IMR-90 (cell line): ENCODE data around the gene TMEM260. TPM values are rescaled to one million over a fixed set of nuclear protein-coding genes. Genes with fewer than 3 reads are reported as not detected.

Experiments used
- ATAC-seq: fragments of 200-7000 bp; cut with Tn5 transposase; 2 replicates; pipeline ENCODE4 v1.9.1; 2020; ENCODE audit warnings: low read depth, mild to moderate bottlenecking, moderate library complexity
- BruUV-seq: library from RNA; stranded (reverse); fragments of 400-500 nt; replicated peaks from 2 replicates; lab custom pipeline; 2021; lab: Mats Ljungman, UMichigan
- CTCF ChIA-PET: fragments of 300-600 bp; formaldehyde crosslinking; extraction: SDS; loops from one replicate; lab custom pipeline; 2021; ENCODE audit warnings: antibody characterized with exemption; lab: Yijun Ruan, JAX
- POLR2A ChIA-PET: fragments of 300-600 bp; sonication (Branson Sonifier 250); formaldehyde crosslinking; loops from one replicate; lab custom pipeline; 2022; ENCODE audit warnings: antibody characterized with exemption; ENCODE audit not compliant: unreplicated experiment; lab: Charles Lee
- DNase-seq: peaks from one replicate; pipeline ENCODE4 v3.0.0; 2013
- H2AFZ ChIP-seq: replicated peaks from 2 replicates; pipeline ENCODE3; 2013; ENCODE audit warnings: low read length, mild to moderate bottlenecking; ENCODE audit not compliant: poor library complexity
- H2AK5ac ChIP-seq: 2 replicates; pipeline ENCODE4 v1.6.1; 2013; ENCODE audit warnings: low read depth, low read length, inconsistent platforms
- H2AK9ac ChIP-seq: replicated peaks from 2 replicates; pipeline ENCODE3; 2013; ENCODE audit warnings: mild to moderate bottlenecking, low read depth, low read length, moderate library complexity; ENCODE audit not compliant: poor library complexity
- H2BK120ac ChIP-seq: 2 replicates; pipeline ENCODE4 v1.6.1; 2013; ENCODE audit warnings: low read depth, low read length, inconsistent platforms
- H2BK15ac ChIP-seq: 3 replicates; pipeline ENCODE4 v1.6.1; 2013; ENCODE audit warnings: low read depth, low read length, inconsistent platforms
- H2BK20ac ChIP-seq: 2 replicates; pipeline ENCODE4 v1.6.1; 2013; ENCODE audit warnings: low read depth, mild to moderate bottlenecking, inconsistent platforms, low read length, moderate library complexity
- H2BK5ac ChIP-seq: 2 replicates; pipeline ENCODE4 v1.6.1; 2013; ENCODE audit warnings: mild to moderate bottlenecking, low read depth, low read length, inconsistent platforms; ENCODE audit not compliant: poor library complexity, severe bottlenecking
- H3K14ac ChIP-seq: replicated peaks from 2 replicates; pipeline ENCODE4 v1.6.1; 2013; ENCODE audit warnings: low read depth, low read length, inconsistent platforms
- H3K18ac ChIP-seq: 2 replicates; pipeline ENCODE4 v1.6.1; 2013; ENCODE audit warnings: low read depth, low read length, control low read depth
- H3K23ac ChIP-seq: 2 replicates; pipeline ENCODE4 v1.6.1; 2013; ENCODE audit warnings: low read depth, low read length, inconsistent platforms
- H3K27ac ChIP-seq: 2 replicates; pipeline ENCODE4 v1.5.1; 2013; ENCODE audit warnings: mild to moderate bottlenecking, control low read depth, low read length; ENCODE audit not compliant: insufficient read depth
- H3K27me3 ChIP-seq: 2 replicates; pipeline ENCODE4 v1.6.1; 2013; ENCODE audit warnings: low read length; ENCODE audit not compliant: control insufficient read depth, insufficient read depth
- H3K36me3 ChIP-seq: 2 replicates; pipeline ENCODE4 v1.6.1; 2013; ENCODE audit warnings: low read length, mixed read lengths; ENCODE audit not compliant: control insufficient read depth, insufficient read depth
- H3K4ac ChIP-seq: 2 replicates; pipeline ENCODE4 v1.6.1; 2013; ENCODE audit warnings: low read depth, low read length, inconsistent platforms
- H3K4me1 ChIP-seq: 2 replicates; pipeline ENCODE4 v1.6.1; 2013; ENCODE audit warnings: low read length, mixed read lengths; ENCODE audit not compliant: control insufficient read depth, insufficient read depth
- H3K4me2 ChIP-seq: 2 replicates; pipeline ENCODE4 v1.6.1; 2013; ENCODE audit warnings: low read depth, mild to moderate bottlenecking, control low read depth, low read length, moderate library complexity
- H3K4me3 ChIP-seq: 2 replicates; pipeline ENCODE4 v1.5.1; 2013; ENCODE audit warnings: low read depth, mild to moderate bottlenecking, control low read depth, low read length, moderate library complexity; ENCODE audit not compliant: insufficient read depth
- H3K56ac ChIP-seq: 2 replicates; pipeline ENCODE4 v1.6.1; 2013; ENCODE audit warnings: low read length, inconsistent platforms; ENCODE audit not compliant: insufficient read depth; ENCODE audit errors: extremely low read depth
- H3K79me1 ChIP-seq, 2 experiments: 2 replicates each; pipeline ENCODE4 v1.6.1; 2013; ENCODE audit warnings: low read length in 2 of 2, inconsistent platforms in 1 of 2, low read depth in 1 of 2
- H3K9ac ChIP-seq: 2 replicates; pipeline ENCODE4 v1.6.1; 2013; ENCODE audit warnings: low read depth, low read length, control low read depth
- H3K9me1 ChIP-seq: 2 replicates; pipeline ENCODE4 v1.6.1; 2013; ENCODE audit warnings: low read length, inconsistent platforms; ENCODE audit not compliant: insufficient read depth
- H3K9me3 ChIP-seq: 2 replicates; pipeline ENCODE4 v1.6.1; 2013; ENCODE audit warnings: low read length; ENCODE audit not compliant: control insufficient read depth, insufficient read depth
- H4K20me1 ChIP-seq: 2 replicates; pipeline ENCODE4 v1.6.1; 2013; ENCODE audit warnings: low read length, inconsistent platforms; ENCODE audit not compliant: insufficient read depth
- H4K5ac ChIP-seq: 2 replicates; pipeline ENCODE4 v1.6.1; 2013; ENCODE audit warnings: mild to moderate bottlenecking, low read depth, low read length, control low read depth
- H4K8ac ChIP-seq, 2 experiments: 2 replicates each; pipeline ENCODE4 v1.6.1; 2013; ENCODE audit warnings: low read depth in 2 of 2, low read length in 2 of 2, control low read depth in 1 of 2, inconsistent platforms in 1 of 2
- H4K91ac ChIP-seq: 2 replicates; pipeline ENCODE4 v1.6.1; 2013; ENCODE audit warnings: low read depth, low read length, inconsistent platforms; ENCODE audit not compliant: insufficient read depth
- BHLHE40 ChIP-seq: fragments of 150-350 bp; IDR thresholded peaks from 2 replicates; pipeline ENCODE4 v1.6.1; 2016; ENCODE audit warnings: mild to moderate bottlenecking, low read depth, low read length
- CHD1 ChIP-seq: IDR thresholded peaks from 2 replicates; pipeline ENCODE4 v1.6.1; 2012; ENCODE audit warnings: low read depth, low read length, improper control_type of control experiment
- CTCF ChIP-seq: conservative IDR thresholded peaks from 2 replicates; pipeline ENCODE4 v1.5.1; 2012; ENCODE audit warnings: mild to moderate bottlenecking, low read depth, low read length, improper control_type of control experiment
- FOS ChIP-seq: fragments of 150-350 bp; IDR thresholded peaks from 2 replicates; pipeline ENCODE4 v1.6.1; 2016; ENCODE audit warnings: low read depth, low read length
- MAFK ChIP-seq: IDR thresholded peaks from 2 replicates; pipeline ENCODE4 v1.6.1; 2012; ENCODE audit warnings: low read depth, low read length, improper control_type of control experiment
- MAZ ChIP-seq: IDR thresholded peaks from 2 replicates; pipeline ENCODE4 v1.6.1; 2012; ENCODE audit warnings: low read depth, mild to moderate bottlenecking, low read length, improper control_type of control experiment, moderate library complexity, borderline replicate concordance
- NFE2L2 ChIP-seq: fragments of 150-350 bp; IDR thresholded peaks from 2 replicates; pipeline ENCODE4 v1.6.1; 2016; ENCODE audit warnings: low read depth, mild to moderate bottlenecking, low read length
- POLR2A ChIP-seq: IDR thresholded peaks from 2 replicates; pipeline ENCODE4 v1.6.1; 2012; ENCODE audit warnings: mild to moderate bottlenecking, low read depth, low read length
- RAD21 ChIP-seq: IDR thresholded peaks from 2 replicates; pipeline ENCODE4 v1.6.1; 2012; ENCODE audit warnings: low read length, improper control_type of control experiment
- RCOR1 ChIP-seq: IDR thresholded peaks from 2 replicates; pipeline ENCODE4 v1.6.1; 2012; ENCODE audit warnings: mild to moderate bottlenecking, low read length, improper control_type of control experiment; ENCODE audit not compliant: insufficient replicate concordance
- RFX5 ChIP-seq: IDR thresholded peaks from 2 replicates; pipeline ENCODE4 v1.8.0; 2012; ENCODE audit warnings: low read depth, mild to moderate bottlenecking, low read length, moderate library complexity
- SMC3 ChIP-seq: fragments of 150-350 bp; IDR thresholded peaks from 2 replicates; pipeline ENCODE4 v1.6.1; 2016; ENCODE audit warnings: low read depth, mild to moderate bottlenecking, antibody characterized with exemption, low read length, moderate library complexity
- USF2 ChIP-seq: fragments of 150-350 bp; IDR thresholded peaks from 2 replicates; pipeline ENCODE4 v1.6.1; 2017; ENCODE audit warnings: mild to moderate bottlenecking, antibody characterized with exemption, low read length, low read depth
- dilution Hi-C: fragments of 300-500 bp; cut with HindIII; formaldehyde crosslinking; loops from one replicate; pipeline ENCODE4 v1.14.3; 2018; ENCODE audit warnings: low sequenced_read_pairs; ENCODE audit not compliant: unreplicated experiment
- in situ Hi-C: fragments of 300-500 bp; cut with MboI; formaldehyde crosslinking; loops from 3 replicates; pipeline ENCODE4 v1.14.3; 2019; ENCODE audit warnings: low sequenced_read_pairs, inconsistent platforms, mixed read lengths
- intact Hi-C: fragments of 100-400 bp; cut with micrococcal nuclease; formaldehyde crosslinking; loops from 2 replicates; pipeline ENCODE4 v1.10.0; 2022
- polyA plus RNA-seq, 3 experiments: library from polyadenylated mRNA; depleted of rRNA; stranded (reverse); fragments of >200 nt; gene quantifications; 2 replicates each; pipeline ENCODE4 v1.2.3, GENCODE V29; 2012; ENCODE audit warnings: low replicate concordance in 1 of 3
- total RNA-seq: library from RNA; depleted of rRNA; stranded (reverse); fragments of >200 nt; gene quantifications from 2 replicates; pipeline ENCODE4 v1.2.3, GENCODE V29; 2012
- TF ChIP-seq, protein P1 (sequence below): fragments of 150-350 bp; IDR thresholded peaks from 2 replicates; pipeline ENCODE4 v1.6.1; 2016; ENCODE audit warnings: low read depth, mild to moderate bottlenecking, low read length, moderate library complexity, borderline replicate concordance

Gene TMEM260
- total and polyA plus RNA-seq, 2 of the 4 experiments (the other 2 are of a cell fraction) = 6.4 to 11.5 TPM

DNA sequence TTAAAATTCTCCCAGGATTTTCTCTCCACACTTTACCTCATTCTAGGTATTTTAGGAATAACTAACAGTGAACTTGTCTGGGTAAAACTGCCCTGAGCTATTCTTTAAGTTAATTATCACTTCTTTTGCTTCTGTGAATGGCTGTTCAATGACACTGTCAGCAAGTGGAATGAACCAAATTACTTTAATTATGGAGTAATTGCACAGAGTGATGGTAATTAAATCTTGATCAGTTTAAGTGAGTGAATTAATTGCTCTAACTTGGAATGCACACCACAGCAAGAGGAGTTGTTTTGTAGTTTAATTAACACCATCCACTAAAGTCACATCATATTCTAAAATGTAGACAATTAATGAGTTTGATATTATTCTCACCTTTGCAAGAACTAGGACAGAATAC, 36.2 kb upstream of the TMEM260 start:
- ChIA-PET CTCF (no interaction called here), POLR2A (no interaction called here)
- no peaks in the 10 kb centered on the region for H3K9me3 ChIP-seq
- no peak overlapping the region for H3K56ac ChIP-seq
- TF ChIP-seq NFE2L2 = no peak
- TF ChIP-seq RAD21 = no peak
- TF ChIP-seq USF2 = no peak
- no peak for TF ChIP-seq SMC3
- TF ChIP-seq CHD1 = no peak
- TF ChIP-seq RCOR1 = no peak
- no peak for TF ChIP-seq BHLHE40
- no peak for TF ChIP-seq MAZ
- no peak for TF ChIP-seq POLR2A
- TF ChIP-seq, protein P1, sequence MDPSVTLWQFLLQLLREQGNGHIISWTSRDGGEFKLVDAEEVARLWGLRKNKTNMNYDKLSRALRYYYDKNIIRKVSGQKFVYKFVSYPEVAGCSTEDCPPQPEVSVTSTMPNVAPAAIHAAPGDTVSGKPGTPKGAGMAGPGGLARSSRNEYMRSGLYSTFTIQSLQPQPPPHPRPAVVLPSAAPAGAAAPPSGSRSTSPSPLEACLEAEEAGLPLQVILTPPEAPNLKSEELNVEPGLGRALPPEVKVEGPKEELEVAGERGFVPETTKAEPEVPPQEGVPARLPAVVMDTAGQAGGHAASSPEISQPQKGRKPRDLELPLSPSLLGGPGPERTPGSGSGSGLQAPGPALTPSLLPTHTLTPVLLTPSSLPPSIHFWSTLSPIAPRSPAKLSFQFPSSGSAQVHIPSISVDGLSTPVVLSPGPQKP = no peak
- TF ChIP-seq MAFK = no peak
- TF ChIP-seq FOS = no peak
- TF ChIP-seq RFX5 = no peak
- TF ChIP-seq CTCF = no peak
- H4K20me1 ChIP-seq = no peaks in the 10 kb centered on the region
- H3K9me1 ChIP-seq = no peaks in the 10 kb centered on the region
- H4K8ac ChIP-seq = no peak overlapping the region
- in situ Hi-C loops (no loop called here), dilution Hi-C loops (no loop called here), intact Hi-C loops (no loop called here)
- no peaks in the 10 kb centered on the region for H3K79me1 ChIP-seq
- H3K9ac ChIP-seq = no peak overlapping the region
- peaks cover 3% of the 10 kb centered on the region; the same call in 1 of the 2 replicates for H3K27me3 ChIP-seq
- no peak overlapping the region for H3K23ac ChIP-seq
- H4K5ac ChIP-seq = no peak overlapping the region
- H2AFZ ChIP-seq = no peak overlapping the region
- H3K4me3 ChIP-seq = no peak overlapping the region
- H3K4me1 ChIP-seq = no peaks in the 10 kb centered on the region
- BruUV-seq = no TSS peak
- H2BK15ac ChIP-seq = no peak overlapping the region
- no peak overlapping the region for H2BK20ac ChIP-seq
- no peak overlapping the region for H2AK5ac ChIP-seq
- H3K14ac ChIP-seq = no peak overlapping the region
- H3K18ac ChIP-seq = no peak overlapping the region
- no peak overlapping the region for H2BK120ac ChIP-seq
- no peak for ATAC-seq
- H3K4ac ChIP-seq = no peak overlapping the region
- no peaks in the 10 kb centered on the region for H3K36me3 ChIP-seq
- no peak overlapping the region for H2AK9ac ChIP-seq
- no peak overlapping the region for H2BK5ac ChIP-seq
- H3K4me2 ChIP-seq = no peak overlapping the region
- H3K27ac ChIP-seq = no peak overlapping the region
- DNase-seq = no peak
- H4K91ac ChIP-seq = no peak overlapping the region
